SH-SY5Y (cell line): ENCODE results near the gene PHF1.

Source experiments
- GATA2 ChIP-seq: IDR thresholded peaks from 2 replicates; pipeline ENCODE4 v1.6.1; 2011; ENCODE audit warnings: mild to moderate bottlenecking, low read depth, low read length
- GATA3 ChIP-seq: IDR thresholded peaks from 2 replicates; pipeline ENCODE4 v1.6.1; 2011; ENCODE audit warnings: low read depth, mild to moderate bottlenecking, low read length, moderate library complexity

Gene PHF1

DNA sequence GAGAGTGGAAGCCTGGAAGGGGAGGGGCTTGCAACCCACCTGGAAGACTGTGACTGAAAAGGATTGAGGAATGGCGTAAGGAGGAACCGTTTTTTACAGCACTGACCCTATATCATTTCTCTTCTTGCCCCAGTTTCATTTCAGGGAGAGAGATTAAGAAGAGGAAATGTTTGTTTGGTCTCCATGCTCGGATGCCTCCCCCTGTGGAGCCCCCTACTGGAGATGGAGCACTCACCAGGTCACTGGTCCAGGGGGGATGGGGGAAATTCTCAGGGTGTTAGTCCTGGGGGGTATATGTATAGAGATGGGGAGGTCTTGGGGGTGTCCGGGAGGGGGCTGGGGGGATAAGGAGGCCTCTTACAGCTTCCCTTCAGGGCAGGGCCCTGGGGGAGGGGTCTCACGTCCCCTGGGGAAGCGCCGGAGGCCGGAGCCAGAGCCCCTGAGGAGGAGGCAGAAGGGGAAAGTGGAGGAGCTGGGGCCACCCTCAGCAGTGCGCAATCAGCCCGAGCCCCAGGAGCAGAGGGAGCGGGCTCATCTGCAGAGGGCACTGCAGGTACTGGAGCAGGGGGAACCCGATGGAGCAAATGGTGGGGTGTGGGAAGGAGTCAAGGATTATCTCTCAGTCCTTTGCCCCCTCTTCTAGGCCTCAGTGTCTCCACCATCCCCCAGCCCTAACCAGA, 3.9 kb downstream of the PHF1 start:
- TF ChIP-seq GATA3 = no peak
- no peak for TF ChIP-seq GATA2

DNA sequence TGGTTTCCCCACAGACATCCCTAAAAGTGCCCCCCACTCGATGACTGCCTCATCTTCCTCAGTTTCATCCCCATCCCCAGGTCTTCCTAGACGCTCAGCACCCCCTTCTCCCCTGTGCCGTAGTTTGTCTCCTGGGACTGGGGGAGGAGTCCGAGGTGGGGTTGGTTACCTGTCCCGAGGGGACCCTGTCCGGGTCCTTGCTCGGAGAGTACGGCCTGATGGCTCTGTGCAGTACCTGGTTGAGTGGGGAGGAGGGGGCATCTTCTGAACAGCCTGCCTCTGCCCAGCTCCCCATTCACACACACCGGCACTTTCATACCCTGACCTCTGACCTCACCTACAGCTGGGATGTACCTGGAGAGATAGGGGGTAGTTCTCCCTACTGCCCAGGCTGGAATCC, 5.0 kb downstream of the PHF1 start:
- TF ChIP-seq GATA3 = no peak
- TF ChIP-seq GATA2 = no peak

DNA sequence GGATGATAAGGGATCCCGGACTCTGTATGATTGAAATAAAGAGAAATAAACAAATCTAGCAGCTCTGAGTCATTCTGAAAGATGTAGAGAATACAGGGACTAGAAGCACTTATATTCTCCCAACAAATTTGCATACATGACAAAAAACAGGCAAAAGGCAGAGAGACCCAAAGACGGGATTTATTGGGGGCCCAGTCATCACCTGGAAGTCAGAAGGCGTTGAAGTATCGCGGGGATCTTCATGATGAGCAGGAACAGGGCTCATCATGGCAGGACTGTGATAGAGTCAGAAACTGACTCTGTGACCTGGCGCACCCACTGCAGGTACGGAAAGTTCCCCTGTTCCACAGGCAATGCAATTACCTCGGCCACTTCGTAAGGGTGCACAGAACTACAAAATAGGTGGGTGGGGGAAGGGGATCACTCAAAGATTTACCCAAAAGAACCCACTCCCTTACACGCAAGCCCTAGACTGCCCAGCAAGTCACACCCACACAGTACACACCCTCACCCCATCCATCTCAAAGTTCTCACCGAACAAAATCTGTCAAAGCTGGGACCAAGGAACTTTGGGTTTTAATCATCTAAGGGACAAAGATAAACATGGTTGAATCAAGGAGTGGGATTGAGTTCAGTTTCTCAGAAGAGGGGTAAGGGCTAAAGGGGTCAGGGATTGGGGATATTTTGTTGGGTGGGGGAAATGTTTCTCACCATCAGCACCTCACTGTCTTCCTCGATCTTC, 5.7 kb downstream of the PHF1 start:
- no peak for TF ChIP-seq GATA2
- no peak for TF ChIP-seq GATA3

DNA sequence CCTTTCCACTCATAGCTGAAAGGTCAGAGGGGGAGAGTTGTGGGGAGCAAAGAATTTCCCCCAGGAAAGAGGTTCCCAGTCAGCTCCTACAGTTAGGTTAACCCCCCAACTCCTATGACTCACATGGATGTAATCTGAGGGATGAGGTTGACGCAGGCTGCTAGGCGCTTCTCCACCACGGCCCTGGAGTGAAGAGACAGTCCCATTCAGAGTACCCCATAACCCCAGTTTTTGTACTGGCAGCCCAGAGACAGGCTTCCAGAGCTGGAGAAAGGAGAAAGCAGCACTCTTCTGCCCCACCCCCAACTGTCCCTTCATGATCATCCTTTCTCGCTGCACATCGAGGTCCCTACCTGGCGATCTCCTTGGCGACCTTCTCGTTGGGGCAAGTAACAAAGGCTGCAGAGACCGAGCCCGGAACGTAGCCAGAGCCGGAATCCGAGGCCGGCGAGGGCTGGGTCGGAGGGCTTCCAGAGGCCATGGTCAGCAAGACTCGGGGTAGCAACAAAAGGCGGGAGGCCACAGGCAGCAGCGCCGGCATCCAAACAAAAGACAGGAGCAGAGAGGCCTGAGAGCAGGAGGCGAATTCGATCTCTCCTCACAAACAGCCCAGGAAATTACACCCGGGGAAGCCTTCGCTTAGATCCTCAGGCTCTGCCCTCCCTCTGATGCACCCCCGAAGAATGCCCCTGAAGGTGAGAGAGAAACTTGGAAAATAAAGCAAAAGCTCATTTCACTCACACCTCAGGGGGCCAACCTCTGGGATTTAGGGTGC, 6.5 kb downstream of the PHF1 start:
- TF ChIP-seq GATA2 (no peak), GATA3 (no peak)

DNA sequence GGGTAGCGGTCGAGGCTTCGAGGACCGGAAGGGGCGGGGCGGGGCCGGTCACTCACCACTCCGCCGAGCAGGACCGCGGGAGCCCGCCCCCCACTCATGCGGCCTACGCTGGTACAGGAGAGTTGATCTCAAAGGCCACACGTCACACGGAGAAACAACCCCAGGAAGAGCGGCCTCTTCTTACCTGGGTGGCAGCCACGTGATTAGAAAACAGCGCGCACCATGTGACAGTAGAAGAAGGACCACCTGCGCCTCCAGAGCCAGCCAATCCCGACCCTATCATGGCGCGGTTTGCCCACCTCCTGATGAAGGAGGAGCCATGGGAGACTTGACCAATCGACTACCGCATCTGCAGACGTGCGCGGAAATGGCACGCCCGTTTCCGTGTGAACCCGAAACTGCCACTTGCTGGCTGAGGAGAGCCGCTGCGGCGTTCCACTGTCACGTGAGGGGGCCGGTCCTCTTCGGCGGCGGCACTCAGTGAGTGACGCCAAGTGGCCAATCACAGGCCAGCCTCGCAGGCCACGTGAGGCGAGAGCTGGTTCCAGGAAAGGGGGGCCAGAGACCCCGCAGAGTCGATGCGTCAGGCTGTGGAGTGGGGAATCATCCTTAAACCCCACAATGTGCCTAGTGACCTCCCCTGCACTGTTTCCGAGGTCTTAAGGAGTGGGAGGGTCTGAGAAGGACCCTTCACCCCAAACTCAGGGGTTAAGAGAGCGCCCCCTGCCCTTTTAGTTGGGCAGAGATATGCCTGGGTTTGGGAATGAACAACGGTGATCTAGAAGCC, 7.3 kb downstream of the PHF1 start, which contains the start of gene CUTA:
TSS of gene CUTA (minus strand) at position 205 of the 787 bp plus-strand sequence. CDS start at position 98, 107 bp downstream.
- no peak for TF ChIP-seq GATA3

DNA sequence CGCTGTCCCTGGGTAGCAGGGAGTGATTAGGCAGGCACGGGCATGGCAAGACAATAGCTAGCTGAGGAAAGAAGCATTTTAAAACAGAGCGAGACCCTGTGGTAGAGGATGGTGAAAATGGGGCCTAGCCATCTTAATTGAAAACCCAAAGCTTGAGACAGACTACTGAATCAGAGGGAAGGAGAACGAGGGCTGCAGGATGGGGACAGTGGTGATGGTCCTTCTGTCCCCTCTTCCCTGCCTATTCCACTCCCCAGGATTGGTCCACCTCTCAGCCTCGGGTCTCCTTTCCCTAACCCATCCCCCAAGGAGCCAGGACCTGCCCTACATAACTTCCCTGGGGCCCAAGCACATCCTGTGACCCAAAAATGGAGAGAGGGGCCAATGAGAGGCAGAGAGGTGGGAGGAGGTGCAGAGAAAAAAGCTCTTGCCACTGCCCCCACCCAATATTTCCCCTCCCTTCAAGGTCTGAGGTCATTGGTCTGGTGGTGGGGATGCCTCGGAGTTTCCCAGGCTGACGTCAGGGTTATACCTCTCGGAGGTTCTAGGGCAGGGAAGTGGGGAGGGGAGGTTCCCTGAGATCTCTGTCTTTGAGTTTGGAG, 8.0 kb downstream of the PHF1 start:
- no peak for TF ChIP-seq GATA2
- TF ChIP-seq GATA3 = no peak

DNA sequence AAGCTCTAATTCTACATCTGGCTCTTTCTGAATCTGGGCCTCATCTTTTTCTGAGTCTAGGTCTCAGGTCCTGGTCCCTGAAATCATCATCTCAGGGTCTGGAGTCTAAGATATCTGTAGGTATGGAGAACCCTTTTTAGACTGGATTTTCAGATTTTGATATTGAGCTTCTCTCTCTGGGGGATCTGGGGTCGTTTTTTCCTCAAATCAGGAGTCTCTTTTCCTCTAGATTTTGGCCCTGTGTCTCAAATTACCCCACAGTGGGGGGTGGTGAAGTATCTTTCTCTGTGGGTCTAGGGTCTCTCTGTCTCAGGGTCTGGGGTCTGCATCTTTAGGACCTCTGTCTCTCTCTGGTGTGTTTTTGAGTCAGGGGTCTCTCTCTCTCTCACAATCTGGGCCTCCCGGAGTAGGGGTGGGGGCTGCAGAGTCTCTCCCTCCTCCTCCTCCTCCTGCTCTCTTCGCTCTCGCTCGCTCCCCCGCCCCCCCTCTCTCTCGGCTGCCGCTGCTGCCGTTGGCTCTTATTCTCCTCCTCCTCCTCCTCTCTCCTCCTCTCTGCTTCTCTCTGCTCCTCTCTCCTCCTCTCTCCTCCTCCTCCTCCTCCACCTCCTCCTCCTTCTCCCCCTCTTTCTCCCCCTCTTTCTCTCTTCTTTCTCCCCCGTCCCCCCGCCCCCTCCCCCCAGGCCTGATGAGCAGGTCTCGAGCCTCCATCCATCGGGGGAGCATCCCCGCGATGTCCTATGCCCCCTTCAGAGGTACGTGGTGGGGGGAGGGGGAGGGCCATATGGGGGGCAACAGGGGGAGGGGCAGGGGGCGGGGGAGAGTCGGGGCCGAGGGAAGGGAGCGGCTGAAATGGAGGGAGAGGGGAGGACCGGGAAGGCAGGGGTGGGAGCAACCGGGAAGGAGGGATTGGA, 9.0 kb downstream of the PHF1 start, which contains the start of gene SYNGAP1:
TSS of gene SYNGAP1 (plus strand) at position 486 of the 911 bp plus-strand sequence. CDS start at position 686, 200 bp downstream.
- no peak for TF ChIP-seq GATA3
- no peak for TF ChIP-seq GATA2

DNA sequence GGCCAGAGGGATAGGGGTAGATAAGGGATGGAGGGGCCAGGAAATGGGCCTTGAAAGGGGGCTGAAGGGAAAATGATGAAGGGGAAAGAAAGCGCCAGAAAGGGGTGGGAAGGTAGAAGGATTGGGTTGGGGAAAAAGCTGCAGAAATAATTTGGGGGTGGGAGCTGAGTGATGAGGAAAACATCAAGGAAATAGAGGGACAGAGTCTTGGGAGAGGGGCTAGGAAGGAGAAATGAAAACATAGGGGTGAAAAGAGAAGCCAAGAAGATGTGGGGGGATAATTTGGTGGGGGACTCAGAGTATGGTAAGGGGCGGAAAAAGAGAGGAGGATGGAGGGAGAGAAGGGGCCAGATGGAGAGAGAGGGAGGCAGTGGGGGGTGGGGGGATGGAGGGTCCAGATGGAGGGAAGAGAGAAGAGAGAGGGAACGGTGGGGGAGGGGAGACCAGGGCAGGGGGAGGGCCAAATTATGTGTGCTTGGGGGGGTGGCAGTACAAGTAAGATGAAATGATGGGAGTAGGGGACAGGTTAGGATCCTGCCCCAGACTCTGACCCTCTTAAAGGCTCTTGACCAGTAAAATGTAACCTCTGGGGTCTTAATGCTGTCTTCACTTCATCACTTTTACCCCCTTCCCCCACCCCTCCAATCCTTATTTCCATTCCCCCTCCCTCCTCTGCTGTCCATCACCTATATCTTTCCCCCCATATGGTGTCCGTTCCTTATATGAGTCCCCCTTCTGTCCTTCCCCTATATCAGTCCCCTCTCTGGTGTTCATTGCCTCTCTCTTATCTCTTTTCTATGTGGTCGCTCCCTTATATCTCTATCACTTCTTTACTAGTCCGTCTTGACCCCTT, 9.9 kb downstream of the PHF1 start:
- no peak for TF ChIP-seq GATA3
- no peak for TF ChIP-seq GATA2

DNA sequence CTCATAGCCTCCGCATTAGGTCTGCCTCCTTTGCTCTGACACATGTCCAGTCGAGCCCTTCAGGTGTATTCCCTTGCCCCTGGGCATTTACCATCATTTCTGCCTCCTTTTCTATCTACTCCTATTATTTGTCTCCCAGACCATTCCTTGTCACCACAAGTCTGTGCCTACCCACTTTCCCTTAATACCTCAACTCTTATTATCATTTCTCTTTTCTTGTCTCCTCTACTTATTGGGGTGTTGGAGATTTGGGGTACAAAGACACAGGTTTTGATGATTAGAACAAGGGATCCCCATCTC, 10.5 kb downstream of the PHF1 start:
- TF ChIP-seq GATA2 (no peak), GATA3 (no peak)

DNA sequence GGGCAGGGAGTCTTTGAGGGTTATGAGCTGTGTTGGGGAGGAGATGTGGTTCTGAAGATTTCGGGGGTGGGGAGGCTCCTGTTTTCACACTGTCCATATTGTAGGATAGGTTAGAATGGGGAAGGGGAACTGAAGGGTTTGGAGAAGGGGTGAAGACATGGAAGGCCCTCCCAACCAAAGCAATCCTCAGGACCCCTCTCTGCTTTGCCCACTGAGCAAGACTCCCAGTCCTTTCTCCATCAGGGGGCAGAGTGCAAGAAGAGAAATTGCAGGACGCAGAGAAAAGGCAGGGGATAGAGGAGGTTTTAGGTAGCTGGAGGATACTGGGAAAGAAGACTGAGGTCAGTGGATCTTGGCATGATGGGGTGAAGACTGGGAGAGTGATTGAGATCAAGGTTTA, 13.0 kb downstream of the PHF1 start:
- TF ChIP-seq GATA2 (no peak), GATA3 (no peak)

DNA sequence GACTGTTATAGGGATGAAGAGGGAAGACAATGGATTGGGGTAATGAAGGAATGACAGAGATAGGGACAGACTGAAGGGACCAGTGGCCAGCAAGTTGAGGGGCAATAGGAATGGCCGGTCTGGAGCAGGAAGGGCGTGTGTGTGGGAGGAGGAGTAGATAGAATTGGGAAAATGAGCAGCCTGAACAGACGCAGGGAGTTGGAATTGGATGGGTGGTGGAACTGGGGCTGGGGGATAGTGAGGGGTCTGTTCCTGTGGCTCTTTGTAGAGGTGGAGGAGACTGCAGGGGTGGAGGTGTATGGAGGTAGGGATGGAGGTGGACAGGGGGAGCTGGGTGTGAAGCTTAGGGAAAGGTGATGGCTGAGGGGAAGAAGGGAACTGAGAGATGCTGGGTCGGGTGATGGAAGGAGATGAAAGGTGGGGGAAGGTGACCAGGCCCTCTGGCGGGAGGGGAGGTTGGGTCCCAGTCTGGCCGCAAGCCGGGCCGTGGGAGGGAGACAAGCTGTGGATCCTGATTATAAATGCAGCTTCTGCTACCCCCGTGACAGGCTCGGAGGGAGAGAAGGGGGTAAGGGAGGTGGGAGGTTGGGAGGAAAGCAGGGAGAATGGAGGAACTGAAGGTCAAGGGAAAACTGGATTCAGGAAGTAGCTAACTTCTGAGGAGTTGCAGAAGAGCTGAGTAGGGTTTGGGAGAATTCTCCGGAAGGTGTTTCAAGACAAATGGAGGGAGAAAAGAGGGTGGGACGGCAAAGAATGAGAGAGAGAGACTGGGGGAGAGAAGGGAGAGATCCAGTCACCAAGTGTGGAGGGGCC, 14.2 kb downstream of the PHF1 start:
- TF ChIP-seq GATA2 = no peak
- no peak for TF ChIP-seq GATA3
